Cardiac muscle cell (in vitro differentiated cells and primary cell): ENCODE results near the gene GPR183. TPM values are rescaled to one million over a fixed set of nuclear protein-coding genes. Genes with fewer than 3 reads are reported as not detected.

ENCODE experiments used
- DNase-seq, 2 donors: peaks; one replicate each; pipeline versions ENCODE4 v3.0.0 to v3.0.0-alpha.2; 2010 to 2017; ENCODE audit warnings: low read depth in 1 of 2, low spot score in 1 of 2
- H3K27ac ChIP-seq: fragments of 200-600 bp; sonication (generic); 2 replicates; pipeline ENCODE4 v1.5.1; 2016
- H3K27me3 ChIP-seq: fragments of 200-600 bp; sonication (generic); 2 replicates; pipeline ENCODE4 v1.6.0; 2016; ENCODE audit warnings: control low read depth
- H3K36me3 ChIP-seq: fragments of 200-600 bp; sonication (generic); 2 replicates; pipeline ENCODE4 v1.5.1; 2016; ENCODE audit warnings: control low read depth
- H3K4me1 ChIP-seq: fragments of 200-600 bp; sonication (generic); 2 replicates; pipeline ENCODE4 v1.8.1; 2017; ENCODE audit warnings: low read depth, mild to moderate bottlenecking, mixed run types
- H3K4me3 ChIP-seq: fragments of 200-600 bp; sonication (generic); 2 replicates; pipeline ENCODE4 v1.5.1; 2016; ENCODE audit warnings: mild to moderate bottlenecking
- H3K9me3 ChIP-seq: fragments of 200-600 bp; sonication (generic); 2 replicates; pipeline ENCODE4 v1.5.1; 2017; ENCODE audit warnings: low read depth, mild to moderate bottlenecking, control low read depth
- CTCF ChIP-seq: IDR thresholded peaks from 2 replicates; pipeline ENCODE4 v1.5.1; 2012; ENCODE audit warnings: low read depth, mild to moderate bottlenecking, low read length
- polyA plus RNA-seq: library from polyadenylated mRNA; unstranded; fragments of >200 nt; fragmentation: Nextera tagmentation; extraction: Ambion mirVana; gene quantifications from 2 replicates; pipeline ENCODE4 v1.2.1, GENCODE V29; 2016
- total RNA-seq: library from RNA; depleted of rRNA; stranded (reverse); fragments of >200 nt; gene quantifications from 2 replicates; pipeline ENCODE4 v1.2.3, GENCODE V29; 2016

The GPR183 gene
- total and polyA plus RNA-seq, 2 experiments from 2014 or later: 11.6 to 17.1 TPM

- no peak overlapping the region for H3K27ac ChIP-seq
- H3K4me1 ChIP-seq: peaks cover 19% of the 10 kb centered on the region
- TF ChIP-seq CTCF: no peak
- H3K4me3 ChIP-seq: no peak overlapping the region
- no peaks in the 10 kb centered on the region for H3K9me3 ChIP-seq
- H3K36me3 ChIP-seq: no peaks in the 10 kb centered on the region
- H3K27me3 ChIP-seq: no peaks in the 10 kb centered on the region
- no peak for DNase-seq
Observed at GRCh38 chr13:99301913-99302636, 5.1 kb downstream of the GPR183 start.

GRCh38 chr13:99301056-99301838, 6.0 kb downstream of the GPR183 start:
- H3K9me3 ChIP-seq: no peaks in the 10 kb centered on the region
- H3K36me3 ChIP-seq: no peaks in the 10 kb centered on the region
- DNase-seq: no peak
- peaks cover 13% of the 10 kb centered on the region for H3K4me1 ChIP-seq
- H3K27ac ChIP-seq: no peak overlapping the region
- no peak overlapping the region for H3K4me3 ChIP-seq
- TF ChIP-seq CTCF: no peak
- no peaks in the 10 kb centered on the region for H3K27me3 ChIP-seq

- H3K27ac ChIP-seq: no peak overlapping the region
- H3K9me3 ChIP-seq: no peaks in the 10 kb centered on the region
- H3K4me3 ChIP-seq: no peak overlapping the region
- no peak for TF ChIP-seq CTCF
- H3K27me3 ChIP-seq: no peaks in the 10 kb centered on the region
- H3K4me1 ChIP-seq: peaks cover 1% of the 10 kb centered on the region
- peaks cover 8% of the 10 kb centered on the region for H3K36me3 ChIP-seq
- no peak for DNase-seq
Observed at GRCh38 chr13:99299920-99300341, 7.3 kb downstream of the GPR183 start.

- no peaks in the 10 kb centered on the region for H3K4me1 ChIP-seq
- H3K27me3 ChIP-seq: no peaks in the 10 kb centered on the region
- peaks cover 11% of the 10 kb centered on the region for H3K36me3 ChIP-seq
- no peak for DNase-seq
- no peaks in the 10 kb centered on the region for H3K9me3 ChIP-seq
- H3K4me3 ChIP-seq: no peak overlapping the region
- TF ChIP-seq CTCF: no peak
- no peak overlapping the region for H3K27ac ChIP-seq
Observed at GRCh38 chr13:99299256-99299919, 7.8 kb downstream of the GPR183 start.

GRCh38 chr13:99298056-99298455, 9.1 kb downstream of the GPR183 start:
- no peak for DNase-seq
- H3K4me1 ChIP-seq: no peaks in the 10 kb centered on the region
- no peak overlapping the region for H3K4me3 ChIP-seq
- no peak overlapping the region for H3K27ac ChIP-seq
- no peak for TF ChIP-seq CTCF
- H3K9me3 ChIP-seq: no peaks in the 10 kb centered on the region
- H3K27me3 ChIP-seq: no peaks in the 10 kb centered on the region
- H3K36me3 ChIP-seq: peaks cover 11% of the 10 kb centered on the region
